Transverse colon (tissue), 4 donors: ENCODE data around the gene TBC1D9. TPM values are rescaled to one million over a fixed set of nuclear protein-coding genes. Genes with fewer than 3 reads are reported as not detected.

ENCODE experiments used
- DNase-seq: peaks from one replicate; pipeline ENCODE4 v3.0.0-alpha.2; 2019
- H3K27ac ChIP-seq, 4 donors: fragments of 200-600 bp; sonication (generic); 2 replicates each; pipeline ENCODE4 v1.5.1; 2016 to 2018; ENCODE audit warnings: inconsistent platforms in 4 of 4
- H3K27me3 ChIP-seq: fragments of 200-600 bp; sonication (generic); 2 replicates; pipeline ENCODE4 v1.5.1; 2017; ENCODE audit warnings: inconsistent platforms
- H3K36me3 ChIP-seq, 4 donors: fragments of 200-600 bp; sonication (generic); 2 replicates each; pipeline ENCODE4 v1.5.1; 2017 to 2019; ENCODE audit warnings: inconsistent platforms in 4 of 4
- H3K4me1 ChIP-seq, 4 donors: fragments of 200-600 bp; sonication (generic); 2 replicates each; pipeline ENCODE4 v1.5.1; 2017 to 2020; ENCODE audit warnings: inconsistent platforms in 4 of 4
- H3K4me3 ChIP-seq, 4 donors: fragments of 200-600 bp; sonication (generic); 1 replicate in 1 of 4; 2 replicates in 3 of 4; pipeline versions ENCODE4 v1.5.1 to v1.6.1; 2017 to 2019; ENCODE audit warnings: inconsistent platforms in 4 of 4
- H3K9me3 ChIP-seq, 2 donors: fragments of 200-600 bp; sonication (generic); 2 replicates each; pipeline ENCODE4 v1.5.1; 2017 to 2019; ENCODE audit warnings: inconsistent platforms in 2 of 2
- EP300 ChIP-seq: sonication (generic); formaldehyde crosslinking; IDR thresholded peaks from one replicate; pipeline ENCODE4 v1.6.1; 2017; ENCODE audit warnings: antibody characterized with exemption, low read depth
- POLR2A ChIP-seq: fragments of 450-650 bp; IDR thresholded peaks from one replicate; pipeline ENCODE4 v1.6.1; 2016; ENCODE audit warnings: antibody characterized with exemption, mild to moderate bottlenecking, moderate library complexity
- POLR2AphosphoS5 ChIP-seq, 3 donors: sonication (generic); formaldehyde crosslinking; IDR thresholded peaks; one replicate each; pipeline ENCODE4 v1.6.1; 2016; ENCODE audit warnings: antibody characterized with exemption in 3 of 3
- WGBS, 2 donors: methylation state at CpG; one replicate each; pipeline ENCODE4 v1.1.5; 2018; ENCODE audit warnings: low coverage in 1 of 2; 5-methylcytosine and 5-hydroxymethylcytosine counted together
- in situ Hi-C, 4 donors: fragments of 200-750 bp; cut with MboI; loops; one replicate each; pipeline versions ENCODE4 v1.15.0 to v1.15.1; 2017; ENCODE audit warnings: low sequenced_read_pairs in 3 of 4, low pct_ligation_motif_present in 1 of 4, low pct_unique_long_range_greater_than_20kb in 1 of 4
- intact Hi-C: fragments of 100-400 bp; cut with DNase I; formaldehyde crosslinking; loops from one replicate; pipeline ENCODE4 v1.15.1; 2023; ENCODE audit warnings: low total_unique reads
- total RNA-seq, 4 donors: library from RNA; depleted of rRNA; stranded (reverse); fragments of >200 nt; gene quantifications; one replicate each; pipeline ENCODE4 v1.1.0, GENCODE V29; 2016
- TF ChIP-seq, protein P1 (sequence below), 5 experiments: fragments of 200-600 bp in 3 of 5; fragments of 450-650 bp in 2 of 5; sonication (generic) in 3 of 5; IDR thresholded peaks; 1 replicate in 2 of 5; 2 replicates in 3 of 5; pipeline ENCODE4 v1.5.1; 2016 to 2017; ENCODE audit warnings: antibody characterized with exemption in 5 of 5, inconsistent platforms in 3 of 5, mild to moderate bottlenecking in 2 of 5, moderate library complexity in 1 of 5

Gene TBC1D9
- total RNA-seq, 4 donors from 2014 or later, result 8.2 to 21.4 (median 16.3) TPM

- H3K9me3 ChIP-seq, result no peaks in the 10 kb centered on the region
- intact Hi-C loops (no loop called here), in situ Hi-C loops (no loop called here)
- no peak overlapping the region for H3K4me3 ChIP-seq
- H3K36me3 ChIP-seq, result no peaks in the 10 kb centered on the region
- peaks cover 0 to 24% (median 0%) of the 10 kb centered on the region in 4 donors for H3K4me1 ChIP-seq
- TF ChIP-seq POLR2AphosphoS5 (IDR thresholded peaks at IDR 0.05) (no peak), POLR2A (no peak), EP300 (no peak)
- TF ChIP-seq, protein P1, sequence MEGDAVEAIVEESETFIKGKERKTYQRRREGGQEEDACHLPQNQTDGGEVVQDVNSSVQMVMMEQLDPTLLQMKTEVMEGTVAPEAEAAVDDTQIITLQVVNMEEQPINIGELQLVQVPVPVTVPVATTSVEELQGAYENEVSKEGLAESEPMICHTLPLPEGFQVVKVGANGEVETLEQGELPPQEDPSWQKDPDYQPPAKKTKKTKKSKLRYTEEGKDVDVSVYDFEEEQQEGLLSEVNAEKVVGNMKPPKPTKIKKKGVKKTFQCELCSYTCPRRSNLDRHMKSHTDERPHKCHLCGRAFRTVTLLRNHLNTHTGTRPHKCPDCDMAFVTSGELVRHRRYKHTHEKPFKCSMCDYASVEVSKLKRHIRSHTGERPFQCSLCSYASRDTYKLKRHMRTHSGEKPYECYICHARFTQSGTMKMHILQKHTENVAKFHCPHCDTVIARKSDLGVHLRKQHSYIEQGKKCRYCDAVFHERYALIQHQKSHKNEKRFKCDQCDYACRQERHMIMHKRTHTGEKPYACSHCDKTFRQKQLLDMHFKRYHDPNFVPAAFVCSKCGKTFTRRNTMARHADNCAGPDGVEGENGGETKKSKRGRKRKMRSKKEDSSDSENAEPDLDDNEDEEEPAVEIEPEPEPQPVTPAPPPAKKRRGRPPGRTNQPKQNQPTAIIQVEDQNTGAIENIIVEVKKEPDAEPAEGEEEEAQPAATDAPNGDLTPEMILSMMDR (IDR thresholded peaks at IDR 0.05), result no peak
- H3K27ac ChIP-seq, result no peak overlapping the region
- no peak for DNase-seq
- no peaks in the 10 kb centered on the region for H3K27me3 ChIP-seq
These were observed 16.2 kb downstream of the TBC1D9 start for GRCh38 chr4:140739971-140740370.

- TF ChIP-seq POLR2A, result no peak
- TF ChIP-seq, protein P1 (IDR thresholded peaks at IDR 0.05), result no peak
- TF ChIP-seq POLR2AphosphoS5 (IDR thresholded peaks at IDR 0.05), result no peak
- no peak for TF ChIP-seq EP300
- Histone ChIP-seq H3K36me3 (no peaks in the 10 kb centered on the region), H3K9me3 (no peaks in the 10 kb centered on the region), H3K27ac (no peak overlapping the region), H3K4me3 (no peak overlapping the region), H3K4me1 (peaks cover 0 to 13% (median 0%) of the 10 kb centered on the region in 4 donors), H3K27me3 (no peaks in the 10 kb centered on the region)
- 81 to 91% methylated on average over 1 of the region's 1 CpG for WGBS, 2 donors
- DNase-seq, result no peak
- intact Hi-C loops, result no loop called here
- in situ Hi-C loops, result no loop called here
These were observed 18.0 kb downstream of the TBC1D9 start for GRCh38 chr4:140738139-140738538.

DNA sequence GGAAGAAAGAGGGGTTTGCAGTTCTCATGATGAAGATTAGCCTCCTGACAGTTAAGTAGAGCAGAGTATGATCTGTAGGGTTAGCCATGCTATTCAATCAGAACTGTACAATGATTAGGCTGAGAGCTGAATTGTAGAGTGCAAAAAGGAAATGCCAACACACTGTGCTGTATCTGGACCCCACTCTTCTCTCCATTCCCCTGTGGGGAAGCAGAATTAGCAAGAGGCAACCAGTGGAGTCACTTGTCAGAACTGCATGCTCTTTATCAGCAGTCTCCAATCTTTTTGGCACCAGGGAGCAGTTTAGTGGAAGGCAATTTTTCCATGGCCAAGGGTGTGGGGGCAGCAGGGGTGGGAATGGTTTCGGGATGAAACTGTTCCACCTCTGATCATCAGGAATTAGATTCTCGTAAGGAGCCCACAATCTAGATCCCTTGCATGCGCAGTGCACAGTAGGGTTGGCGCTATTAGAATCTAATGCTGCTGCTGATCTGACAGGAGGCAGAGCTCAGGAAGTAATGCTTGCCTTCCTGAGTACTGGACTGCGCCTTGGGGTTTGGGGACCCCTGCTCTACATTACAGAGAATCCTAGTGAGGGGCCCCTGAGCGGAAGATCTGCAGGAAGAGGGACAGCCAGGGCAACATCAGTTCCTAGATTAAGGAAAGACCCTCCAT, 19.4 kb downstream of the TBC1D9 start:
- WGBS, 2 donors, result 99% methylated on average over 6 of the region's 6 CpGs; no CpG with 5 or more reads in 1 of the 2 donors
- intact Hi-C loops, result no loop called here
- in situ Hi-C loops, result no loop called here
- no peaks in the 10 kb centered on the region for H3K27me3 ChIP-seq
- no peak overlapping the region for H3K27ac ChIP-seq
- no peak overlapping the region for H3K4me3 ChIP-seq
- no peak for DNase-seq
- TF ChIP-seq EP300 (no peak), POLR2A (no peak), POLR2AphosphoS5 (IDR thresholded peaks at IDR 0.05) (no peak)
- TF ChIP-seq, protein P1 (IDR thresholded peaks at IDR 0.05), result no peak
- no peaks in the 10 kb centered on the region for H3K36me3 ChIP-seq
- H3K9me3 ChIP-seq, result no peaks in the 10 kb centered on the region
- H3K4me1 ChIP-seq, result peaks cover 0 to 2% (median 0%) of the 10 kb centered on the region in 4 donors

GRCh38 chr4:140735779-140736391, 20.3 kb downstream of the TBC1D9 start:
- in situ Hi-C loops, result no loop called here
- no peak for TF ChIP-seq POLR2AphosphoS5 (IDR thresholded peaks at IDR 0.05)
- TF ChIP-seq POLR2A, result no peak
- TF ChIP-seq, protein P1 (IDR thresholded peaks at IDR 0.05), result no peak
- TF ChIP-seq EP300, result no peak
- no peak for DNase-seq
- H3K36me3 ChIP-seq, result no peaks in the 10 kb centered on the region
- H3K4me3 ChIP-seq, result no peak overlapping the region
- no peaks in the 10 kb centered on the region for H3K4me1 ChIP-seq
- WGBS, 2 donors, result 89 to 90% methylated on average over 4 of the region's 4 CpGs
- intact Hi-C loops, result no loop called here
- H3K9me3 ChIP-seq, result no peaks in the 10 kb centered on the region
- no peak overlapping the region for H3K27ac ChIP-seq
- no peaks in the 10 kb centered on the region for H3K27me3 ChIP-seq
